Measurements from ENCODE around the gene TNFSF10. TPM values are rescaled to one million over a fixed set of nuclear protein-coding genes. Genes with fewer than 3 reads are reported as not detected.
A peak's percentile ranks its signal among the peaks of the same experiment; 100 is the strongest.

TNFSF10 gene
- total and polyA plus RNA-seq, 9 of the 15 experiments (the other 6 are each of a cell fraction or from before 2014, with no cell fraction given): 0.07 to 1.3 (median 0.27) TPM; not detected in 1

- Histone ChIP-seq H3K36me3 (ENCODE audit: control insufficient read depth, insufficient read depth, low read length) (no peaks in the 10 kb centered on the region), H3K27me3 (ENCODE audit: control insufficient read depth in 2 of 2, insufficient read depth in 2 of 2, low read length in 2 of 2) (no peaks in the 10 kb centered on the region), H4K20me1 (replicated peaks; ENCODE audit: control insufficient read depth, insufficient read depth, low read length) (no peaks in the 10 kb centered on the region; the same call in 1 of the 2 replicates), H3K4me2 (ENCODE audit: insufficient read depth, low read length) (no peak overlapping the region), H2AFZ (ENCODE audit: low read depth, low read length) (peak overlapping the region; percentile 59), H3K9me1 (ENCODE audit: control insufficient read depth, insufficient read depth, low read length) (no peaks in the 10 kb centered on the region), H3K4me1 (replicated peaks in 1 of 2; ENCODE audit: control insufficient read depth in 2 of 2, insufficient read depth in 2 of 2, low read length in 2 of 2) (peaks cover 0 to 39% of the 10 kb centered on the region in 2 experiments; a peak in 4 of 5 replicates), H3K27ac (ENCODE audit: extremely low read depth, low read depth, low read length) (no peak overlapping the region; the same call in 2 of the 3 replicates), H3K4me3 (no peak overlapping the region), H3K9me3 (replicated peaks; ENCODE audit: control insufficient read depth, insufficient read depth, low read depth, low read length) (no peaks in the 10 kb centered on the region), H3K9ac (ENCODE audit: insufficient read depth in 1 of 2, low read depth in 2 of 2, low read length in 2 of 2) (peak overlapping the region in 1 of 2 experiments; percentile 29; a peak in 1 of 4 replicates), H3K79me2 (ENCODE audit: control insufficient read depth, insufficient read depth, low read length) (no peaks in the 10 kb centered on the region)
- no peak for DNase-seq (ENCODE audit: extremely low read depth in 1 of 4, low spot score in 3 of 4)
- WGBS (ENCODE audit: insufficient coverage, low coverage, missing lambda C conversion rate): 21% methylated on average over 7 of the region's 7 CpGs
- in situ Hi-C loops (cut with MboI): no loop called here
- ATAC-seq: no peak; the same call in 2 of the 3 replicates
- intact Hi-C loops (cut with micrococcal nuclease): no loop called here
- no TSS peak for BruUV-seq (replicated peaks)
- CTCF ChIA-PET (ENCODE audit: low intra/inter-chr PET ratio): no interaction called here
- no peak for FAIRE-seq
- POLR2A ChIA-PET: interaction anchor here (0.8 to 1.2 kb wide), 2 partner anchors 10 to 17 kb away, joined by 3 to 4 read pairs; no protein-coding TSS in a partner anchor
- TF ChIP-seq, protein P1, sequence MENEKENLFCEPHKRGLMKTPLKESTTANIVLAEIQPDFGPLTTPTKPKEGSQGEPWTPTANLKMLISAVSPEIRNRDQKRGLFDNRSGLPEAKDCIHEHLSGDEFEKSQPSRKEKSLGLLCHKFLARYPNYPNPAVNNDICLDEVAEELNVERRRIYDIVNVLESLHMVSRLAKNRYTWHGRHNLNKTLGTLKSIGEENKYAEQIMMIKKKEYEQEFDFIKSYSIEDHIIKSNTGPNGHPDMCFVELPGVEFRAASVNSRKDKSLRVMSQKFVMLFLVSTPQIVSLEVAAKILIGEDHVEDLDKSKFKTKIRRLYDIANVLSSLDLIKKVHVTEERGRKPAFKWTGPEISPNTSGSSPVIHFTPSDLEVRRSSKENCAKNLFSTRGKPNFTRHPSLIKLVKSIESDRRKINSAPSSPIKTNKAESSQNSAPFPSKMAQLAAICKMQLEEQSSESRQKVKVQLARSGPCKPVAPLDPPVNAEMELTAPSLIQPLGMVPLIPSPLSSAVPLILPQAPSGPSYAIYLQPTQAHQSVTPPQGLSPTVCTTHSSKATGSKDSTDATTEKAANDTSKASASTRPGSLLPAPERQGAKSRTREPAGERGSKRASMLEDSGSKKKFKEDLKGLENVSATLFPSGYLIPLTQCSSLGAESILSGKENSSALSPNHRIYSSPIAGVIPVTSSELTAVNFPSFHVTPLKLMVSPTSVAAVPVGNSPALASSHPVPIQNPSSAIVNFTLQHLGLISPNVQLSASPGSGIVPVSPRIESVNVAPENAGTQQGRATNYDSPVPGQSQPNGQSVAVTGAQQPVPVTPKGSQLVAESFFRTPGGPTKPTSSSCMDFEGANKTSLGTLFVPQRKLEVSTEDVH (IDR thresholded peaks at IDR 0.05; ENCODE audit: low read depth, partially characterized antibody): no peak
- TF ChIP-seq, protein P2, sequence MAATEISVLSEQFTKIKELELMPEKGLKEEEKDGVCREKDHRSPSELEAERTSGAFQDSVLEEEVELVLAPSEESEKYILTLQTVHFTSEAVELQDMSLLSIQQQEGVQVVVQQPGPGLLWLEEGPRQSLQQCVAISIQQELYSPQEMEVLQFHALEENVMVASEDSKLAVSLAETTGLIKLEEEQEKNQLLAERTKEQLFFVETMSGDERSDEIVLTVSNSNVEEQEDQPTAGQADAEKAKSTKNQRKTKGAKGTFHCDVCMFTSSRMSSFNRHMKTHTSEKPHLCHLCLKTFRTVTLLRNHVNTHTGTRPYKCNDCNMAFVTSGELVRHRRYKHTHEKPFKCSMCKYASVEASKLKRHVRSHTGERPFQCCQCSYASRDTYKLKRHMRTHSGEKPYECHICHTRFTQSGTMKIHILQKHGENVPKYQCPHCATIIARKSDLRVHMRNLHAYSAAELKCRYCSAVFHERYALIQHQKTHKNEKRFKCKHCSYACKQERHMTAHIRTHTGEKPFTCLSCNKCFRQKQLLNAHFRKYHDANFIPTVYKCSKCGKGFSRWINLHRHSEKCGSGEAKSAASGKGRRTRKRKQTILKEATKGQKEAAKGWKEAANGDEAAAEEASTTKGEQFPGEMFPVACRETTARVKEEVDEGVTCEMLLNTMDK (IDR thresholded peaks at IDR 0.05; ENCODE audit: borderline replicate concordance, insufficient read depth, low read depth, low read length, poor library complexity, severe bottlenecking): no peak
- TF ChIP-seq ZNF77 (CRISPR knock-in tag; IDR thresholded peaks at IDR 0.05): no peak
- TF ChIP-seq, protein P3, sequence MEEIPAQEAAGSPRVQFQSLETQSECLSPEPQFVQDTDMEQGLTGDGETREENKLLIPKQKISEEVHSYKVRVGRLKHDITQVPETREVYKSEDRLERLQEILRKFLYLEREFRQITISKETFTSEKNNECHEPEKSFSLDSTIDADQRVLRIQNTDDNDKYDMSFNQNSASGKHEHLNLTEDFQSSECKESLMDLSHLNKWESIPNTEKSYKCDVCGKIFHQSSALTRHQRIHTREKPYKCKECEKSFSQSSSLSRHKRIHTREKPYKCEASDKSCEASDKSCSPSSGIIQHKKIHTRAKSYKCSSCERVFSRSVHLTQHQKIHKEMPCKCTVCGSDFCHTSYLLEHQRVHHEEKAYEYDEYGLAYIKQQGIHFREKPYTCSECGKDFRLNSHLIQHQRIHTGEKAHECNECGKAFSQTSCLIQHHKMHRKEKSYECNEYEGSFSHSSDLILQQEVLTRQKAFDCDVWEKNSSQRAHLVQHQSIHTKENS (CRISPR knock-in tag; IDR thresholded peaks at IDR 0.05): no peak
- TF ChIP-seq NR2F6 (CRISPR knock-in tag; IDR thresholded peaks at IDR 0.05): no peak
- no peak for TF ChIP-seq PTRF (tag; IDR thresholded peaks at IDR 0.05)
- no peak for TF ChIP-seq ZNF589 (CRISPR knock-in tag; IDR thresholded peaks at IDR 0.05; ENCODE audit: low read depth)
- TF ChIP-seq, protein P4, sequence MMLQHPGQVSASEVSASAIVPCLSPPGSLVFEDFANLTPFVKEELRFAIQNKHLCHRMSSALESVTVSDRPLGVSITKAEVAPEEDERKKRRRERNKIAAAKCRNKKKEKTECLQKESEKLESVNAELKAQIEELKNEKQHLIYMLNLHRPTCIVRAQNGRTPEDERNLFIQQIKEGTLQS (IDR thresholded peaks at IDR 0.05): no peak
- TF ChIP-seq, protein P4 (CRISPR knock-in tag; conservative IDR thresholded peaks at IDR 0.05): no peak
- TF ChIP-seq COPS2 (conservative IDR thresholded peaks at IDR 0.05): no peak
- TF ChIP-seq, protein P5, sequence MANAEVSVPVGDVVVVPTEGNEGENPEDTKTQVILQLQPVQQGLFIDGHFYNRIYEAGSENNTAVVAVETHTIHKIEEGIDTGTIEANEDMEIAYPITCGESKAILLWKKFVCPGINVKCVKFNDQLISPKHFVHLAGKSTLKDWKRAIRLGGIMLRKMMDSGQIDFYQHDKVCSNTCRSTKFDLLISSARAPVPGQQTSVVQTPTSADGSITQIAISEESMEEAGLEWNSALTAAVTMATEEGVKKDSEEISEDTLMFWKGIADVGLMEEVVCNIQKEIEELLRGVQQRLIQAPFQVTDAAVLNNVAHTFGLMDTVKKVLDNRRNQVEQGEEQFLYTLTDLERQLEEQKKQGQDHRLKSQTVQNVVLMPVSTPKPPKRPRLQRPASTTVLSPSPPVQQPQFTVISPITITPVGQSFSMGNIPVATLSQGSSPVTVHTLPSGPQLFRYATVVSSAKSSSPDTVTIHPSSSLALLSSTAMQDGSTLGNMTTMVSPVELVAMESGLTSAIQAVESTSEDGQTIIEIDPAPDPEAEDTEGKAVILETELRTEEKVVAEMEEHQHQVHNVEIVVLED (CRISPR knock-in tag; IDR thresholded peaks at IDR 0.05): no peak
- no peak for TF ChIP-seq ELF2 (CRISPR knock-in tag; IDR thresholded peaks at IDR 0.05)
These were observed 6.7 kb downstream of the TNFSF10 start for GRCh38 chr3:172516318-172517214.

Data from K562 (cell line).